Measurements from ENCODE around the gene AIFM2. TPM values are rescaled to one million over a fixed set of nuclear protein-coding genes. Genes with fewer than 3 reads are reported as not detected.

The AIFM2 gene
- total RNA-seq, 3 donors from 2014 or later: 21.0 to 23.0 (median 22.7) TPM

DNA sequence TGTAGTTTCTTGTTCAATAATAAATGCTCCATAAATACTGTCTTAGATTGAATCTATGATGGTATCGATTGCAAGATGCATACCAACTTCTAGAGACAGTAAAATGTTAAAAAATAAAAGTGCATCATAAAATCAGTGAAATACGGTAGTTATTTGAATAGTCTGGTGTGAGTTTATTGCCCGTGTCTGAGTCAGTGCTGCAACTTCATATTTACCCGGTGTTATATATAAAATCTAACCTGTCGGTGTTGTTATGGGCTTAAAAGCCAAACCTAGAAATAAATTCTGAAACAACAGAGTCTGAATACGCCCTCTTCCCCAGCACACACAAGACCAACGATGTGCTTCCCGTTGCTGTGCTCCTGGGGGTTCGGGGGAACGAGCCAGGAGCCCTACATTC is 63.7 kb downstream of the AIFM2 start:
- ATAC-seq (peak; percentile 85), DNase-seq (no peak)
- Histone ChIP-seq H3K36me3 (ENCODE audit: low read depth) (no peaks in the 10 kb centered on the region), H3K4me1 (ENCODE audit: low read depth) (no peaks in the 10 kb centered on the region), H3K4me3 (no peak overlapping the region), H3K9me3 (no peaks in the 10 kb centered on the region)
- TF ChIP-seq, protein P1, sequence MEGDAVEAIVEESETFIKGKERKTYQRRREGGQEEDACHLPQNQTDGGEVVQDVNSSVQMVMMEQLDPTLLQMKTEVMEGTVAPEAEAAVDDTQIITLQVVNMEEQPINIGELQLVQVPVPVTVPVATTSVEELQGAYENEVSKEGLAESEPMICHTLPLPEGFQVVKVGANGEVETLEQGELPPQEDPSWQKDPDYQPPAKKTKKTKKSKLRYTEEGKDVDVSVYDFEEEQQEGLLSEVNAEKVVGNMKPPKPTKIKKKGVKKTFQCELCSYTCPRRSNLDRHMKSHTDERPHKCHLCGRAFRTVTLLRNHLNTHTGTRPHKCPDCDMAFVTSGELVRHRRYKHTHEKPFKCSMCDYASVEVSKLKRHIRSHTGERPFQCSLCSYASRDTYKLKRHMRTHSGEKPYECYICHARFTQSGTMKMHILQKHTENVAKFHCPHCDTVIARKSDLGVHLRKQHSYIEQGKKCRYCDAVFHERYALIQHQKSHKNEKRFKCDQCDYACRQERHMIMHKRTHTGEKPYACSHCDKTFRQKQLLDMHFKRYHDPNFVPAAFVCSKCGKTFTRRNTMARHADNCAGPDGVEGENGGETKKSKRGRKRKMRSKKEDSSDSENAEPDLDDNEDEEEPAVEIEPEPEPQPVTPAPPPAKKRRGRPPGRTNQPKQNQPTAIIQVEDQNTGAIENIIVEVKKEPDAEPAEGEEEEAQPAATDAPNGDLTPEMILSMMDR (IDR thresholded peaks at IDR 0.05): no peak
- intact Hi-C loops (cut with DNase I, micrococcal nuclease): no loop called here

DNA sequence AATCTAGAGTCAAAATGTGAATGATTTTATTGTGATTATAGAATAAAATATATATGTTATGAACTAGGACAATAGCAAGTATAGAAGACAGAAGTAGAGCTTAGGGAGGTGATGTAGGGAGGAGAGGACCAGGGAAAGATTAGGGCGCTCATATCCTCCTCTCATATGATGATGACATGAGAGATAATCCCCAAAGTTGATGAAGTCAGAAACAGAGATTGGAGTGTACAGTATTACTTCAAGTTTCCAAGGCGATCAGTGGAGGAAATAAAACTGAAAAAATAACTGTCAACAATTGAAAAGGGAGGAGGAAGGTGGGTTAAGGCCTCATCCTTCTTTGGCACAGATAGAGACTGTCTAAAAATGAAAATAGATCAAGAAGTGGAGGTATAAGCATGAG is 65.0 kb downstream of the AIFM2 start:
- H3K4me1 ChIP-seq (ENCODE audit: low read depth): no peaks in the 10 kb centered on the region
- DNase-seq (no peak), ATAC-seq (no peak)
- intact Hi-C loops (cut with DNase I, micrococcal nuclease): no loop called here
- no peaks in the 10 kb centered on the region for H3K36me3 ChIP-seq (ENCODE audit: low read depth)
- no peaks in the 10 kb centered on the region for H3K9me3 ChIP-seq
- TF ChIP-seq, protein P1 (IDR thresholded peaks at IDR 0.05): no peak
- H3K4me3 ChIP-seq: no peak overlapping the region

DNA sequence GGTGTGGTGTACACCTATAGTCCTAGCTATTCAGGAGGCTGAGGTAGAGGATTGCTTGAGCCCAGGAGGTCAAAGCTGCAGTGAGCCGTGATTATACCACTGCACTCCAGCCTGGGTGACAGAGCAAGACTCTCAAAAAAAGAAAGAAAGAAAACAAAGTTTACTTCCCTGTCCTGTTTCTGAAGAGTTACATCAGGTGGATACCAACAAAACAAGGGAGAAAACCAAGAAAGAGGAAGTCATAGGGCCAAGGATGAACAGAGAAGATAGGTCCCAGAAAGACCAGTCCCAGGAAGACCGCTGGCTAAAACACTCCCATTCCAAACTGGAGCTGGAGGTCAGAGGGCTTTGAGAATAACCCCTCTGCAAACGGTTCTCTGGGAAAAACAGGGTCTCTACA is 66.4 kb downstream of the AIFM2 start:
- no peaks in the 10 kb centered on the region for H3K36me3 ChIP-seq (ENCODE audit: low read depth)
- no peaks in the 10 kb centered on the region for H3K4me1 ChIP-seq (ENCODE audit: low read depth)
- H3K4me3 ChIP-seq: no peak overlapping the region
- H3K9me3 ChIP-seq: no peaks in the 10 kb centered on the region
- DNase-seq: no peak
- ATAC-seq: no peak
- TF ChIP-seq, protein P1 (IDR thresholded peaks at IDR 0.05): no peak
- intact Hi-C loops (cut with DNase I, micrococcal nuclease): no loop called here

DNA sequence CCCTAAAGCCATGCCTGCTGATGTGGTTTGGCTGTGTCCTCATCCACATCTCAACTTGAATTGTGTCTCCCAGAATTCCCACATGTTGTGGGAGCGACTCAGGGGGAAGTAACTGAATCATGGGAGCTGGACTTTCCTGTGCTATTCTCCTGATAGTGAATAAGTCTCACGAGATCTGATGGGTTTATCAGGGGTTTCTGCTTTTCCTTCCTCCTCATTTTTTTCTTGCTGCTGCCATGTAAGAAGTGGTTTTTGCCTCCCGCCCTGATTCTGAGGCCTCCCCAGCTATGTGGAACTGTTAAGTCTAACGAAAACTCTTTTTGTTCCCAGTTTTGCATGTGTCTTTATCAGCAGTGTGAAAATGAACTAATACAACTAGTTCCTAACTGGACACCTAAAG is 68.1 kb downstream of the AIFM2 start:
- no peaks in the 10 kb centered on the region for H3K36me3 ChIP-seq (ENCODE audit: low read depth)
- ATAC-seq (no peak), DNase-seq (no peak)
- intact Hi-C loops (cut with DNase I, micrococcal nuclease): no loop called here
- H3K4me3 ChIP-seq: no peak overlapping the region
- TF ChIP-seq, protein P1 (IDR thresholded peaks at IDR 0.05): no peak
- no peaks in the 10 kb centered on the region for H3K4me1 ChIP-seq (ENCODE audit: low read depth)
- no peaks in the 10 kb centered on the region for H3K9me3 ChIP-seq

DNA sequence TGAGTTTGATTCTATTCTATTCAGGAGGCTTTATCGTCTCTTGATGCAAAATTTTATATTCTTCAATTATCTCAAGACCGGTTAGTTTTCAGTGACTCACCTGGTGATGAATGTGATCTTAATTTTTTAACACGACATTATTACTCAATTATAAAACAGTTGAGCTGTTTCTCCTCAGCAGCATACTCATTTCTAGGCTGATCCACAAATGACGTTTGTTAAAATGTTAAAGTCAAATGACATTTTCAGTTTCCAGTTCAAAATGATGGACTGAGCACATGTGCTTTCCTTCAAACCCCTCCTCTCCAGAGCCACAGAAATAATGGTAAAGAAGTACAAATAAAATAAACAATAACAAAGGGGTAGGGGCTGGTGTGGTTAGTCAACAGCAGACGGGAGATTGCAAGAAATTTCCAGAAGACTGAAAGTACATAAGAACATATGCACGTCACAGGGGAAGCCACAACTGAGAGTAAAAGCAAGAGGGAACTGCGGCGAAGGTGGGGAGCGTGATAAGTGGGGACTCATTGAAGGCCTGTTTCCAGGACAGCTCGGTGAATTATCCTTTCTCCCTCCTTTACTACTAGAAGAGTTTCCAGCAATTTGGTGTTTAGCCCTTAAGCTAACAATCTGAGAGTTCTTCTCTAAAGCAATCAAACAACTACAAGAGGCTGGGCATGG is 69.1 kb downstream of the AIFM2 start:
- TF ChIP-seq, protein P1 (IDR thresholded peaks at IDR 0.05): no peak
- no peaks in the 10 kb centered on the region for H3K36me3 ChIP-seq (ENCODE audit: low read depth)
- no peaks in the 10 kb centered on the region for H3K4me1 ChIP-seq (ENCODE audit: low read depth)
- ATAC-seq (no peak), DNase-seq (no peak)
- no peak overlapping the region for H3K4me3 ChIP-seq
- H3K9me3 ChIP-seq: no peaks in the 10 kb centered on the region
- intact Hi-C loops (cut with DNase I, micrococcal nuclease): no loop called here

Other genes starting within 250 kb of the AIFM2 start
- gene MACROH2A2, start 80.0 kb downstream of the AIFM2 start, total RNA-seq: 10 to 100 TPM in 1 of 3 donors, 1 to 10 TPM in 2; 7.3 to 13.6 (median 8.7) TPM
- 10 to 100 TPM; 15.3 to 19.7 (median 15.8) TPM for gene TYSND1, start 13.9 kb upstream of the AIFM2 start, total RNA-seq
- gene SAR1A, start 37.7 kb upstream of the AIFM2 start, total RNA-seq: 100 to 1,000 TPM in 1 of 3 donors, 10 to 100 TPM in 2; 77.5 to 102 (median 78.1) TPM
- gene PPA1, start 100.6 kb upstream of the AIFM2 start, total RNA-seq: 100 to 1,000 TPM in 2 of 3 donors, 10 to 100 TPM in 1; 97.1 to 166 (median 100) TPM
- under 1 TPM; 0.06 to 0.10 (median 0.06) TPM for gene NPFFR1, start 151.2 kb upstream of the AIFM2 start, total RNA-seq
- 10 to 100 TPM in 1 of 3 donors, 1 to 10 TPM in 2; 2.9 to 14.5 (median 5.4) TPM for gene LRRC20, start 249.8 kb upstream of the AIFM2 start, total RNA-seq

Data from mucosa of descending colon (tissue), 3 donors.